Stimulated activated CD8-positive, alpha-beta memory T cell treated with anti-CD3 and anti-CD28 coated beads, Interleukin-7, amount 100 ng/mL, for 1 hour (primary cell): ENCODE data around the gene PLCG2.
"Not testable (repeated sequence)": the region's sequence is repeated elsewhere in the genome, so short reads cannot be mapped to it uniquely, and the experiment has no call there.

ENCODE experiments used
- DNase-seq, 2 donors: peaks; one replicate each; pipeline ENCODE4 v3.0.0-alpha.2; 2020; ENCODE audit warnings: low read depth in 2 of 2

PLCG2 gene

DNA sequence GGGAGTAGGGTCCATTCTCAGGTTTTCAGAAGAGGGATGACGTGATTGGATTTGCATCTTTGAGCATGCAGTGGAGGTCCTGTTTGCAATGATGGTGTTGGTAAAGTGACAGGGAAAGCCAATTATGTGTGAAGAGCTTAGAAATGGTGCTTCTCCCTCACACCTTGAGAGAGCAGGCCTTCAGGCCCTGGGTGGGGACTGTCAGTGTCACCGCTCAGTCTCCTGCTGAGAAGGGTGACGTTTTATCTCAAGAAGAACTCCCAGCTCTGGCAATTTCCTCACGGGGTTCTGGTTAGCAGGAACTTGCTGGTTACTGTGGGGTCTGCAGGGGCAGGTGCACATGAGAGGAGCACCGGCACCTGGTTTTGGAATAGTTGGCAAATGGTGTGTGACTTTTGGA, 11.2 kb downstream of the PLCG2 start:
- no peak for DNase-seq

DNA sequence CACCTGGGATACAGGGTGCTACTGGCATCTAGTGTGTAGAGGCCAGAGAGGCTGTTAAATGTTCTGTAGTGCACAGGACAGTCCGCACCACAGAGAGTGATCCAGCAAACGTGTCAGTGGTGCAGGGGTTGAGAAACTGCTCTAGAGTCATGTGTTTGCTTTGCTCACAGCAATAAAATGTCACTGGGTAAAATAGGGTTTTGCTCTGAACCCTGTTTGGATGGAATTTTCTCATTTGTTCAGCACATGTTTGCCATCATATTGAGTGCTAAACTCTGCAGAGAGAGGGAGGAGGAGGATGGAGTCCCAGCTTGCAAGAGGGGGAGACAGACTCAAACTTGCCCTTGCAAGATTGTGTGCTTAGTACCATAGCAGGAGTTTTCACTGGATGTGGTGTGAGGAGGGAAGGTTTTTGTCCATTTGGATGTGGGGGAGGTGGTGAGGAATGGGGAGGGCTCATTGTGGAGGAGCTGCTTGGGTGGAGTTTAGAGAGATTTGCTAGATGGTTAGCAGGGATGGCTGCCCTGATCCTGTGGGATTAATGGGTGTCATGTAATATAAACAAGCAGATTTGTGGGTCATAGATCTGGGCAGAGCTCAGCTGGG, 11.8 kb downstream of the PLCG2 start:
- DNase-seq, result no peak

DNA sequence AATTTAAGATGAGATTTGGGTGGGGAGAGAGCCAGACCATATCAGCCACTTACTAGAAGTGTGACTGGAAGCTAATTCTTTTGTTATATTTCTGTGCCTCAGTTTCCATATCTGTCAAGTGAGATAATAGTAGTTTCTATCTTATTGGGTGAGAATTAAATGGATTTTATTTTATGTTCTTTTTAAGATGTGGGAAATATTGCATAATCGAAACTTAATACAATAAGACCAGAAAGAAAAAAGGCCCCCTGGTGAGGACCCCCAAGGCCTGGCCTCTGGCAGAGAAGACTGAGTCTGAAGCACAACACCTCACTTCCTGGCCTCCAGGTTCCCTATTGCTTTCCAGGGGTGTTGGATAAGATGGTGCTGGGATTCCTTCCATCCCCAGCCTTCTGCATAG, 13.7 kb downstream of the PLCG2 start:
- DNase-seq, result no peak

DNA sequence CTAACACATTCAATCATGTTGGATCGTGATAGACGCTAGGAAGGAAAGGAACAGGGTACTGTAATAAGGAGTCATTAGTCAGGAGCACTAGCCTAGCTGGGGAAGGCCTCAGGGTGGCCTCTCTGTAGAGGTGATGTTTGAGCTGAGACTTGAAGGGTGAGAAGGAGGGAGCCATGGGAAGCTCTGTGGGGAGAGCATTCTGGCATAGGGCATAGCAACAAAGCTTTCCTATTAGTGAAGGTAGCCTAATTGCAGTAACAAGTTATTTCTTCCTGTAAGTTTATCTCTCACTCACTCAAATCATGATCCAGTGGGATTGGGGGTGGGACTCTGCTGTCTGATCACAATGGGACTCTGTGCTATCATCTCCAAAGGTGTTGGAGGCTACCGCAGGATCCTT, 16.1 kb downstream of the PLCG2 start:
- DNase-seq, result no peak

GRCh38 chr16:81796035-81796434, 16.9 kb downstream of the PLCG2 start:
- DNase-seq, result no peak

DNA sequence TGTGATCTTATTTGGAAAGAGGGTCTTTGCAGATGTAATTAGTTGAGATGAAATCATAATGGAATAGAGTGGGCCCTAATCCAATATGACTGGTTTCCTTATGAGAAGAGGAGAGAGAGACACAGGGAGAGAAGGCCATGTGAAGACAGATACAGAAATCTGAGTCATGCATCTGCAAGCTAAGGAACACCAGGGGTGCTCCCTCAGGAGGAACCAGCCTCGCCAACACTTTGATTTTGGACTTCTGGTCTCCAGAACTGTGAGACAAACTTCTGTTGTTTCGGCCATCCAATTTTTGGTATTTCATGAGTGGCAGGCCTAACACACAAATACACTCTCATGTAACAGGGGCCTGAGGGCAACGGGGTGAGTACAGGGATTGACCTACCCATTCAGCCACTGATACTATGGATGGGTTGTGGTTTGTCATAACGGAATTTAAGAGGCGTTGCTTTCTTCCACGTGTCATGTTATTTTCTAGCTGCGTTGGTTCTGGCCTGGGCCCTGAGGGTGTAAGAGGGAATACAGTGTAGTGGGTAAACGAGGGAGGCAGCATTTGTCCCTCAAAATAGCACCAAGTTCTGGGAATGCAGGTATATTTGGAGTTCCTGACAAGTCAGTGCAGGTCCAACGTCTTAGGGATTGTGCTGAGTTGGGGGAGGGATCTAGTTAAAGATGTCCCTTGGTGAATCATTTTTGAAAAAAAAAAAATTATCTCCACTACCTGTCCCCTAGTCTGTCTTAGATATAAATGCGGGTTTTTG, 17.7 kb downstream of the PLCG2 start:
- no peak for DNase-seq

- no peak for DNase-seq
Measured at GRCh38 chr16:81797443-81797842, 18.4 kb downstream of the PLCG2 start.

- no peak for DNase-seq
Measured at GRCh38 chr16:81798311-81799137, 19.4 kb downstream of the PLCG2 start.

DNA sequence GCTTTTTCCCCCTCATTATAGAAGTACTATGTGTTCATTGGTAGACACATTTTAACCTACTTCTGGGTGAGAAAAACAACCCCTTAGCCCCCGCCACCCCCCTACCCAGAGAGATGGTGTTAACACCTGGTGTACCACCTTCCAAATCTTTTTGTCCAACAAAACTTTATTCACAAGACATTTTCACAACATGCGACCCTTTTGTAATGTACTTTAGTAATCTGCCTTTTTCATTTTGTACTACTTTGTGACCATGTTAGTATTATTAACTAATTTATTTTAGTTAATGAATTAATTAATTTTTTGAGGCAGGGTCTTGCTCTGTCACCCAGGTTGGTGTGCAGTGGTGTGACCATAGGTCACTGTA, 20.0 kb downstream of the PLCG2 start:
- DNase-seq, result no peak

DNA sequence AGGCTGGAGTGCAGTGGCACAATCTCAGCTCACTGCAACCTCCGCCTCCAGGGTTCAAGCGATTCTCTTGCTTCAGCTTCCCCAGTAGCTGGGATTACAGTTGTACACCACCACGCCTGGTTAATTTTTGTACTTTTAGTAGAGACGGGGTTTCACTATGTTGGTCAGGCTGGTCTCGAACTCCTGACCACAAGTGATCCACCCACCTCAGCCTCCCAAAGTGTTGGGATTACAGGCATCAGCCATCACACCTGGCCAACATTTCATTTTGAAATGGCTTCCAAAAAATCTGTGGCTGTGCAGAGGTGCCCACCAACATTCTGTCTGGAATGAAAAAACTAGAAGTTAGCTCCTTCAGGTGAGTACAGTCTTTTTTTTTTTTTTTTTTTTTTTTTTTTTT, 22.6 kb downstream of the PLCG2 start:
- DNase-seq, result not testable (repeated sequence)

- no peak for DNase-seq
Measured at GRCh38 chr16:81803332-81803731, 24.2 kb downstream of the PLCG2 start.

DNA sequence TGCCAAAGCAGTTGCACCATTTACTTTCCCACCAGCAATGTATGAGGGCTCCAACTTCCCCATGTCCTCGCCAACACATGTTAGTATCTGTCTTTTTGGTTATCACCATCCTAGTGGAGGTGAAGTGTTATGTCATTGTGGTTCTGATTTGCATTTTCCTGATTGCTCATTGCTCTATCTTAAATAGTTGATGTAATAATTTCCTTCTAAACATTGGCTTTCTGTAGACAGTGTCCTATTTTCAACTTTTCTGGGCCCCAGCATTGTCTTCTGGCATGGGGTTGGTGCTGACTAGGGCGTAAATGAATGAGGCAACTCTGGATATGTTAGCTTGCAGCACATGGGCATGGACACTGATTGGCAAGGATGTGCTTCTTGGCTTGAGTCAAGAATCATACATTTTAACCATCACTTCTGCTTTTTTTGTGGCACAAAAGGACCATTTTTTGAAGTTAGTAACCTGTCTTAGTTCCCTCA, 25.1 kb downstream of the PLCG2 start:
- DNase-seq, result no peak

DNA sequence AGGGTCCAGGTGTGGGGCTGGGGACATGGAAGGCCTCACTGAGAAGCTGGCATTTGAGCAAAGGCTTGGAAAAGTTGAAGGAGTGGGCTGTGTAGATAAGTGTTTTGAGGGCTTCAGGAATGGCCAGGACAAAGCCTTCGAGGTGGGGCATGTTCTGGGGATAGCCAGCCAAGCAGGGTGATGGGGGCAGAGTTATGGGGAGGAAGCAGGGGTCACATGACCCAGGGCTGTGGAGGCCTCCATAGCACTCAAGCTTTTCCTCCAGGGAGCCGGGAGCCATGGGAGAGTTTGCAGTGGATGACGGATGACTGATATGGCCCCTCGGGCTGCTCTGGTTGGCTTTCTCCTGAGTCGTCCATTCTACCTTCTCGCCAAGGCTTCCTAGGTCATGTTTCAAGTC, 27.6 kb downstream of the PLCG2 start:
- DNase-seq, result no peak

- no peak for DNase-seq
Measured at GRCh38 chr16:81807767-81808358, 28.8 kb downstream of the PLCG2 start.

- DNase-seq, result no peak
Measured at GRCh38 chr16:81808933-81809480, 29.9 kb downstream of the PLCG2 start.

GRCh38 chr16:81809567-81809966, 30.5 kb downstream of the PLCG2 start:
- DNase-seq, result no peak

- DNase-seq, result no peak
Measured at GRCh38 chr16:81810361-81810760, 31.3 kb downstream of the PLCG2 start.

DNA sequence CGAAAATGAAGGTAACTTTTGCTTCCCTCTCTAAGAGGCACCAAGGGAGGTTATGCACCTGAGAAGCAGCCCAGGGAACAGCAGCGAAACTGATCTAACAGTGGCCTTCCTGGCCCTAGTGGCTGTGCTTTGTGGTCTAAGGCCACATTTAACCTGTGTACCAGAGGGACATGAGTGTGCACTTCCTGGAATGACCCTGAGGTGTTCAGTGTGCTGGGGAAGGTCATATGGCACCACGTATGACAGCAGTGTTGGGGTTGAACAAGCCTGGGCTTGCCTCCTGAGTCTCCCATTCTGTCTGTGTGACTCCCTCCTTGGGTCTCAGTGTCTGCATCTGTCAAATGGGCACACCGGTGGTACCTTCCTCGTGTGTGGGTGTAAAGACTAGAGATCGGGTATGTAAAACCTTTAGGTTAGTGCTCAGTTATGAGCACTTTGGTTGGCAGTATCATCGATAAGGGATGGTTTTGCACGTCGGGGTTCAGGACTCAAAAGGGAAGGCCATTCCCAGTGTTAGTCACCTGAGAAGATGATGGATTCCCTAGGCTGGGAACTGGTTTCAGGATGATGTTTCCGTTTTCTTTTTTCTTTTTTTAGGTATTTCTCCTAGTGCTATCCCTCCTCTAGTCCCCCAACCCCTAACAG, 31.9 kb downstream of the PLCG2 start:
- DNase-seq, result no peak

GRCh38 chr16:81813648-81814047, 34.6 kb downstream of the PLCG2 start:
- DNase-seq, result no peak

- no peak for DNase-seq
Measured at GRCh38 chr16:81814751-81815428, 35.8 kb downstream of the PLCG2 start.

DNA sequence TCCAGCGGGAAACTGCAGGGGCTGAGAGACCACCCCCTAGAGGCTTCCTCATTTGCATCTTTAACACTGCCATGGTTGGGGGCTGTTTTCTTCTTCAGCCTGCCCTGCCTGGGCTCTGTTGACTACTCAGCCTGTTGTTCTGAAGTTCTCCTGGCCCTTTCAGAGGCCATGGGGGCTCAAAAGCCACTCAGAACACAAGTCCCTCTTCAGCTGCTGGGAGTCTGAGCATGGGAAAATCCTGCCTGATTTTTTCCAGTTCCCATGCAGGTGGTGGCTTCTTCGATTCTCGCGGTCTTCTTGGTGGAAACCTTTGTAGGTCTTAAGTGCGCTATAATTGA, 36.3 kb downstream of the PLCG2 start:
- no peak for DNase-seq
